ENCODE measurements around the gene KIF1C.

DNA sequence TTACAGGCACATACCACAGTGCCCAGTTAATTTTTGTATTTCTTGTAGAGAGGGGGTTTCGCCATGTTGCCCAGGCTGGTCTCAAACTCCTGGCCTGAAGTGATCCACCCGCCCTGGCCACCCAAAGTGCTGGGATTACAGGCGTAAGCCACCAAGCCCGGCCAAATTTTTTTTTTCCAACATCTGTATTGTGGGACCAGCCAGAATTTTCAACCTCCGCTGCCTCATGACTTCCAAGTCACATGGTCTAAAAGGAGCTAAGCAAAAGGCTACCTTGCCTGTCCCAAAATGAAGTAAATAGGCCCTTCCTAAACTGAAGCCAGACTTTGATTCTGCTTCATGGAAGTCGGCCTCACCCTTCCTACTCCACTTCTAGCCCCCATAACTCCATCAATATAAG lies 25.9 kb upstream of the KIF1C start:
- TF ChIP-seq, protein P1, sequence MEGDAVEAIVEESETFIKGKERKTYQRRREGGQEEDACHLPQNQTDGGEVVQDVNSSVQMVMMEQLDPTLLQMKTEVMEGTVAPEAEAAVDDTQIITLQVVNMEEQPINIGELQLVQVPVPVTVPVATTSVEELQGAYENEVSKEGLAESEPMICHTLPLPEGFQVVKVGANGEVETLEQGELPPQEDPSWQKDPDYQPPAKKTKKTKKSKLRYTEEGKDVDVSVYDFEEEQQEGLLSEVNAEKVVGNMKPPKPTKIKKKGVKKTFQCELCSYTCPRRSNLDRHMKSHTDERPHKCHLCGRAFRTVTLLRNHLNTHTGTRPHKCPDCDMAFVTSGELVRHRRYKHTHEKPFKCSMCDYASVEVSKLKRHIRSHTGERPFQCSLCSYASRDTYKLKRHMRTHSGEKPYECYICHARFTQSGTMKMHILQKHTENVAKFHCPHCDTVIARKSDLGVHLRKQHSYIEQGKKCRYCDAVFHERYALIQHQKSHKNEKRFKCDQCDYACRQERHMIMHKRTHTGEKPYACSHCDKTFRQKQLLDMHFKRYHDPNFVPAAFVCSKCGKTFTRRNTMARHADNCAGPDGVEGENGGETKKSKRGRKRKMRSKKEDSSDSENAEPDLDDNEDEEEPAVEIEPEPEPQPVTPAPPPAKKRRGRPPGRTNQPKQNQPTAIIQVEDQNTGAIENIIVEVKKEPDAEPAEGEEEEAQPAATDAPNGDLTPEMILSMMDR (IDR thresholded peaks at IDR 0.05; ENCODE audit: insufficient read depth, low read length), result no peak
- TF ChIP-seq, protein P2, sequence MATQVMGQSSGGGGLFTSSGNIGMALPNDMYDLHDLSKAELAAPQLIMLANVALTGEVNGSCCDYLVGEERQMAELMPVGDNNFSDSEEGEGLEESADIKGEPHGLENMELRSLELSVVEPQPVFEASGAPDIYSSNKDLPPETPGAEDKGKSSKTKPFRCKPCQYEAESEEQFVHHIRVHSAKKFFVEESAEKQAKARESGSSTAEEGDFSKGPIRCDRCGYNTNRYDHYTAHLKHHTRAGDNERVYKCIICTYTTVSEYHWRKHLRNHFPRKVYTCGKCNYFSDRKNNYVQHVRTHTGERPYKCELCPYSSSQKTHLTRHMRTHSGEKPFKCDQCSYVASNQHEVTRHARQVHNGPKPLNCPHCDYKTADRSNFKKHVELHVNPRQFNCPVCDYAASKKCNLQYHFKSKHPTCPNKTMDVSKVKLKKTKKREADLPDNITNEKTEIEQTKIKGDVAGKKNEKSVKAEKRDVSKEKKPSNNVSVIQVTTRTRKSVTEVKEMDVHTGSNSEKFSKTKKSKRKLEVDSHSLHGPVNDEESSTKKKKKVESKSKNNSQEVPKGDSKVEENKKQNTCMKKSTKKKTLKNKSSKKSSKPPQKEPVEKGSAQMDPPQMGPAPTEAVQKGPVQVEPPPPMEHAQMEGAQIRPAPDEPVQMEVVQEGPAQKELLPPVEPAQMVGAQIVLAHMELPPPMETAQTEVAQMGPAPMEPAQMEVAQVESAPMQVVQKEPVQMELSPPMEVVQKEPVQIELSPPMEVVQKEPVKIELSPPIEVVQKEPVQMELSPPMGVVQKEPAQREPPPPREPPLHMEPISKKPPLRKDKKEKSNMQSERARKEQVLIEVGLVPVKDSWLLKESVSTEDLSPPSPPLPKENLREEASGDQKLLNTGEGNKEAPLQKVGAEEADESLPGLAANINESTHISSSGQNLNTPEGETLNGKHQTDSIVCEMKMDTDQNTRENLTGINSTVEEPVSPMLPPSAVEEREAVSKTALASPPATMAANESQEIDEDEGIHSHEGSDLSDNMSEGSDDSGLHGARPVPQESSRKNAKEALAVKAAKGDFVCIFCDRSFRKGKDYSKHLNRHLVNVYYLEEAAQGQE (IDR thresholded peaks at IDR 0.05; ENCODE audit: insufficient replicate concordance, low read depth), result no peak
- no peak for TF ChIP-seq POLR2AphosphoS5 (IDR thresholded peaks at IDR 0.05; ENCODE audit: low read depth)

Data from HL-60 (cell line).